Right lobe of liver (tissue), 6 donors: ENCODE results near the gene MNDA. TPM values are rescaled to one million over a fixed set of nuclear protein-coding genes. Genes with fewer than 3 reads are reported as not detected.

ENCODE experiments used
- ATAC-seq, 4 donors: fragments of 200-7000 bp; cut with Tn5 transposase; one replicate each; pipeline ENCODE4 v1.9.1; 2020; ENCODE audit warnings: mild to moderate bottlenecking in 4 of 4, moderate library complexity in 4 of 4
- DNase-seq, 3 donors: peaks; one replicate each; pipeline ENCODE4 v3.0.0-alpha.2; 2020
- H3K27ac ChIP-seq, 3 donors: fragments of 200-600 bp; one replicate each; pipeline ENCODE4 v1.8.0; 2022
- H3K27me3 ChIP-seq, 2 donors: fragments of 200-600 bp; one replicate each; pipeline ENCODE4 v1.8.0; 2022
- H3K36me3 ChIP-seq, 4 donors: fragments of 200-600 bp; sonication (generic) in 1 of 4; one replicate each; pipeline versions ENCODE4 v1.5.1 to v1.8.0; 2017 to 2022; ENCODE audit warnings: control low read depth in 1 of 4
- H3K4me1 ChIP-seq, 4 donors: fragments of 200-600 bp; sonication (generic) in 1 of 4; one replicate each; pipeline versions ENCODE4 v1.5.1 to v1.8.0; 2017 to 2022; ENCODE audit warnings: control low read depth in 1 of 4
- H3K4me3 ChIP-seq, 3 donors: fragments of 200-600 bp; one replicate each; pipeline ENCODE4 v1.8.0; 2022
- H3K9me3 ChIP-seq, 4 donors: fragments of 200-600 bp; sonication (generic) in 1 of 4; one replicate each; pipeline versions ENCODE4 v1.5.1 to v1.8.0; 2017 to 2022; ENCODE audit warnings: control low read depth in 1 of 4
- CTCF ChIP-seq, 4 donors: fragments of 200-600 bp in 3 of 4; fragments of 450-650 bp in 1 of 4; IDR thresholded peaks; one replicate each; pipeline versions ENCODE4 v1.5.1 to v1.8.0; 2016 to 2022; ENCODE audit warnings: antibody characterized with exemption in 4 of 4, mild to moderate bottlenecking in 2 of 4
- POLR2A ChIP-seq: fragments of 450-650 bp; IDR thresholded peaks from one replicate; pipeline ENCODE4 v1.6.1; 2017; ENCODE audit warnings: antibody characterized with exemption, mild to moderate bottlenecking
- WGBS: methylation state at CpG from one replicate; pipeline ENCODE4 v1.1.6; 2018; ENCODE audit warnings: low coverage, low lambda C conversion rate; ENCODE audit not compliant: insufficient coverage; ENCODE audit errors: missing lambda C conversion rate; 5-methylcytosine and 5-hydroxymethylcytosine counted together
- intact Hi-C, 2 donors: fragments of 100-400 bp; cut with DNase I; formaldehyde crosslinking; loops; one replicate each; pipeline versions ENCODE4 v1.11.2 to v1.14.1; 2022
- total RNA-seq, 6 experiments: library from RNA; depleted of rRNA in 2 of 6; stranded (reverse); fragments of >200 nt in 2 of 6; fragmentation: NEBNext Ultra II Directional in 3 of 6; extraction: Animal tissue kit (Norgen Biotek cat#: 25700) in 3 of 6; gene quantifications; one replicate each; pipeline versions ENCODE4 v1.1.0 to v1.2.4, GENCODE V29; 2016 to 2023
- donor health status: DM: no; HTN: yes; CAD: no.
- donor health status: DM: no; HTN: no; CAD: no.
- donor health status: DM: no; HTN: no; CAD: no.
- donor health status: DM: no; HTN: yes; CAD: no.
- donor health status: DM: no; HTN: yes; CAD: no.

MNDA gene
- total RNA-seq, 6 experiments from 2014 or later, result 1.5 to 6.6 (median 3.5) TPM

GRCh38 chr1:158819461-158820443 lies 11.4 kb upstream of the MNDA start:
- H3K27ac ChIP-seq, result no peak overlapping the region
- DNase-seq (no peak), ATAC-seq (peak in 3 of 4 donors; percentile 21 to 55 (median 49))
- no peaks in the 10 kb centered on the region for H3K9me3 ChIP-seq
- TF ChIP-seq POLR2A (no peak), CTCF (IDR thresholded peaks at IDR 0.05) (no peak)
- WGBS, result 19% methylated on average over 4 of the region's 7 CpGs
- intact Hi-C loops, result no loop called here
- H3K4me1 ChIP-seq, result no peaks in the 10 kb centered on the region
- H3K36me3 ChIP-seq, result no peaks in the 10 kb centered on the region
- no peaks in the 10 kb centered on the region for H3K27me3 ChIP-seq
- H3K4me3 ChIP-seq, result no peak overlapping the region

DNA sequence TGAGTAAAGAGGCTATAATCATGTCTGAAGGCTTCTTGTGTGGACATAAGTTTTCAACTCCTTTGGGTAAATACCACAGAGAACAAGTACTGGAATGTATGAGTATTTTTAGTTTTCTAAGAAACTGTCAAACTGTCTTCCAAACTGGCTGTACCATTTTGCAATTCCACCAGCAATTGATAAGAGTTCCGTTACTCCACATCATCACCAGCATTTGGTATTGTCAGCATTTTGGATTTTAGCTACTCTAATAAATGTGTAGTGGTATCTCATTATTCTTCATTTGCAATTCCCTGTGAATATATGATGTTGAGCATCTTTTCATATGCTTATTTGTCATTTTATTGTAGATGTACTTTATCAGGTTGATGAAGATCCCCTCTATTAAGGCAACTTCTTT lies 9.4 kb upstream of the MNDA start:
- Histone ChIP-seq H3K27ac (no peak overlapping the region), H3K4me3 (no peak overlapping the region), H3K36me3 (no peaks in the 10 kb centered on the region), H3K4me1 (no peaks in the 10 kb centered on the region), H3K9me3 (no peaks in the 10 kb centered on the region), H3K27me3 (no peaks in the 10 kb centered on the region)
- ATAC-seq, result no peak
- WGBS, result 57% methylated on average over 1 of the region's 1 CpG
- intact Hi-C loops, result no loop called here
- TF ChIP-seq POLR2A (no peak), CTCF (IDR thresholded peaks at IDR 0.05) (no peak)
- no peak for DNase-seq

GRCh38 chr1:158830074-158830677 lies 975 bp upstream of the MNDA start:
- Histone ChIP-seq H3K36me3 (no peaks in the 10 kb centered on the region), H3K27me3 (no peaks in the 10 kb centered on the region), H3K27ac (peak overlapping the region in 2 of 3 donors; percentile 26 to 38), H3K9me3 (no peaks in the 10 kb centered on the region), H3K4me3 (no peak overlapping the region), H3K4me1 (no peaks in the 10 kb centered on the region)
- intact Hi-C loops, result no loop called here
- WGBS, result 21% methylated on average over 2 of the region's 2 CpGs
- ATAC-seq, result no peak
- DNase-seq, result no peak
- TF ChIP-seq CTCF (IDR thresholded peaks at IDR 0.05), result no peak
- no peak for TF ChIP-seq POLR2A

DNA sequence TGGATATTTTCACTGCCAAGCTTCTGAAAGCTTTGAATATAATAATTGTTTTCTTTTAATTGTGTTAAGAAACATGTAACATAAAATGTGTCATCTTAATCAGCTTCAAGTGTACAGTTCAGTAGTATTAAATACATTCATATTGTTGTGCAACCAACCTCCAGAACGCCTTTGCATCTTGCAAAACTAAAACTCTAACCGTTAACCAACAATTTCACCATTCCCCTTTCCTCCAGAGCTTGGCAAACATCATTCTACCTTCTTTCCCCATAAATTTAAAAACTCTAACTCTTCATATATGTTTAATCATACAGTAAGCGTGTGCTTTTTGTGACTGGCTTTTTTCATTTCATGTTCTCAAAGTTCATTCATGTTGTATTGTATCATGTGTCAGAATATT lies 2.1 kb downstream of the MNDA start:
- Histone ChIP-seq H3K27me3 (no peaks in the 10 kb centered on the region), H3K9me3 (no peaks in the 10 kb centered on the region), H3K36me3 (no peaks in the 10 kb centered on the region), H3K4me1 (no peaks in the 10 kb centered on the region), H3K4me3 (peak overlapping the region in 1 of 3 donors; percentile 0), H3K27ac (no peak overlapping the region)
- TF ChIP-seq POLR2A, result no peak
- TF ChIP-seq CTCF (IDR thresholded peaks at IDR 0.05), result no peak
- intact Hi-C loops, result no loop called here
- DNase-seq, result no peak
- no peak for ATAC-seq
- 38% methylated on average over 3 of the region's 3 CpGs for whole genome bisulfite sequencing
